Limb (tissue), 2 donors: ENCODE results near the gene SHISA6.

ENCODE experiments used
- DNase-seq, 2 donors: peaks; one replicate each; pipeline ENCODE4 v3.0.0-alpha.2; 2016; ENCODE audit errors: extremely low spot score in 2 of 2

Gene SHISA6

DNA sequence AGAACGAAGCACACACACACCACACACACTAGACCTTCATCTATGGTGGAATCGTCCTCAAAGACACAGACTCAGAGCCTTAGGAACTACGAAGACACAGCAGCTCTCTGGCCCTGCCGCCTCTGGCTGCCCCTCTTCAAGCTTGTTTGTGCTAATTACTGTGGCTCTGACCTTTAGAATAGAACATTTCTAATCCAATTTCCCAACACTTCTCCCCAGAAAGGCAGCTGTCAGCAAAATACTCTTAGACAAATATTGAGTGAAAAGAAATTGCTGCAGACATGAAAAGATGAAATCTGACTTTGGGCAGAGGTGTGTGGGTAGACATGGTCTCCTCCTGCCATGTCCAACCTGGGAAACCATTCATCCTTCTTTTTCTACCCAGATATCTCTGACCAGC lies 205.3 kb downstream of the SHISA6 start:
- no peak for DNase-seq

DNA sequence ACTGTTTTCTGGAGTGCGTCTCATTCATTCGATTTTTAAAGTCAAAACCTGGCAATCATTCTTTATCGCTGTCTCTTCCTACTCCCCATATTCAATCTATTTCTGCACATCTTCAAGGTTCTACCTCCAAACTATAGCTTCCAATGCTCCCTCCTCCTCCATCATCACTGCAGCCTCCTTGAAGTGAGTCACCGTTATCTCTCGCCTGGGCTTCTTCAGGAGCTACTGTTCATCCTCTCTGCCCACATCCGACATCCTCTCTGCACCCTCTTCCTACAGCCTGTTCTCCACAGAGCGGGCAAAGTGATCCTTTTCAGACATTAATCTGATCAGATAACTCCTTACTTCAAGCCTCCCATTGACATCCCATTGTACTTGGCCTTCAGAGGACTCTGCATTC lies 213.1 kb downstream of the SHISA6 start:
- no peak for DNase-seq

DNA sequence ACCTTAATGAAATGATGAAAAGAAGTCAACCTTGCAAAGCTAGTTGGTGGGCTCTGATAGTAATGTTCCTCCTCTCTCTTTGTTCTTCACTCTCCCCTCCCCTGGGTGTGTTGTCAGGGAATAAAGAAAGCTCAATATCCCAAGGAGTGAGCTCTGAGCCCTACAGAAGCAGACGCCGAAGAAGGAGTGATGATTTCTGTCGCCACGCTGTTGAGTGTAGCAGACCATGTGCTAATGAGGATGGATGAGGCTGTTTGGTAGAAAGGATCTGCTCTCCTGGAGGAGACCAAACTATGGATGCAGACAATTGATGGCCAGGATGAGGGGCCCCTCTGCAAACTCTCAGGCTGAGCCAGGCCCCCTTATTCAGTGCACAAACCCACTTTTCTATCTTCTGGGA lies 217.3 kb downstream of the SHISA6 start:
- DNase-seq: no peak

DNA sequence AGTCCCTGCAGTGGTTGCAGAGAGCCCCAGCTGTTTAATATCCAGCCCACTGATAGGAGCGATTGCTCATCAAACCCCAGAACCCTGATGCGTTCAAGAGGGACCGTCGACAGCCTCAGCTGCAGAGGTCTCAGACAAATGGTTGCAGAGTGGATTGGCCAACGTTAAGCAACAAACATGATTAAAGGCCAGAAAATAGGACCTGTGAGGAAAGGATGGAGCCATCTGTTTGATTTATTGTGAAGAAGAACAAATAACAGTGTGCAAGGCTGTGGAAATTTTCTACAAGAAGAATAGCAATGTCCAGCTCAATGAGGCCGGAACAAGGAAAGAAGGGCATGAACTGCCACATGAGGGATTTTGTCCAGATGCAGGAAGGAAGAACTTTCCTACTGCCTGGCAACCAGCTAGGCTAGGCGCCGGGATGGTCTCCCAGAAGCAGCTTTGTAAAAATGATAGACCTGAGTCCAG lies 218.9 kb downstream of the SHISA6 start:
- DNase-seq: no peak

- DNase-seq: no peak
These were observed 221.1 kb downstream of the SHISA6 start for GRCh38 chr17:11461993-11462548.

DNA sequence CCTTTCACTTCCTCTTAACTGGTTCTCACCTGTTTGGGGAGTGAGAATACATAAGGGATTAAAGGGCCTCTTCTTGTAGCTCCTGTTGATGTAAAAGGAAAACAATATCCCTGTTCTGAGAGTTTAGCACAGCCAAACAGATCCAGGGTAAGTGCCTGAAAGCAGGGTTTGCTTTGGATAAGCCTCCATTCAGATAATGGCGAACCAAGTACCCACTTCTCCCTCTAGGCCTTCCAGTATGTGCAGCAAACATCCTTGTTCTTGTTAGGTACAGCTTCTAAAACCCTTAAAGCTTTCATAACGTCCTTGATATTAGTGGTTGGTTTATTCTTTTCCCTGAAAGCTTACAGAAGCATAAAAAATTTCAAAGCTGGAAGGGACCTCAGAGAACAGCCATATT lies 226.6 kb downstream of the SHISA6 start:
- DNase-seq: no peak

GRCh38 chr17:11485336-11486100 lies 244.5 kb downstream of the SHISA6 start:
- peak in 1 of 2 donors; percentile 13 for DNase-seq

DNA sequence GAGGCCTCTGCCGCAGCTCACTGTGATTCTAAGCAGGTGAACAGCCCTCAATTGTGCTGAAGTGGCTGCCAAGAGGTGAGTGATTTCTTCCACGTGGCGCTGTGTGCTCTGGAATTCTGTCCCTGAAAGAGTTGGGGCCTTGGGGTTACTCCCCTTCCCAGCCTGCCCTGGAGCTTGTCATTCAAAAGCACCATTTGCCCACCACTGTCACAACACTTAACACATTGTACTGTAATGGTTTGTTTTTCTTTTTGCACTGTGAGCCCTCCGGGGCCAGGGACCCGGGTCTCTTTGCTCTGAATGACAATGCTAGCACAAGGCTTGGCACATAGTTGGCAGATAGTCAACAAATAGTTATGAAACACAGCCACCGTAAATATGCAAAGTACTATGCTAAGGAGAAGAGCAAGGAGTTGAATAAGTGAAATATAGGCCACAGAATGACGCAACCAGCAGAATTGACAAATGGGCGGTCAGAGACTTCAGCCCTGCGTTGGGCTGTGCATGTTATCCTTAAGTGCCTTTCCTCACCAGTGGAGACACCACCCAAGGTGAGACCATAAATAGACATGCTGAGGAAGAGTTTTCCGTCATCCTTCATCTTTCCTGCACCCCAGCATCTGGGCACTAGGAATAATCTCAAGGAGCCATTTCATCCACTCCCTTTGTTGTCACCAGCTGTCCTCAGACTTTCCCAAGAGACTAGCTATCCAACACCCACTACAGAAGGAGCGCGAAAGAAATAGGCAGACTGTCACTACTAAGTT lies 245.3 kb downstream of the SHISA6 start:
- DNase-seq: peak in 1 of 2 donors; percentile 33

DNA sequence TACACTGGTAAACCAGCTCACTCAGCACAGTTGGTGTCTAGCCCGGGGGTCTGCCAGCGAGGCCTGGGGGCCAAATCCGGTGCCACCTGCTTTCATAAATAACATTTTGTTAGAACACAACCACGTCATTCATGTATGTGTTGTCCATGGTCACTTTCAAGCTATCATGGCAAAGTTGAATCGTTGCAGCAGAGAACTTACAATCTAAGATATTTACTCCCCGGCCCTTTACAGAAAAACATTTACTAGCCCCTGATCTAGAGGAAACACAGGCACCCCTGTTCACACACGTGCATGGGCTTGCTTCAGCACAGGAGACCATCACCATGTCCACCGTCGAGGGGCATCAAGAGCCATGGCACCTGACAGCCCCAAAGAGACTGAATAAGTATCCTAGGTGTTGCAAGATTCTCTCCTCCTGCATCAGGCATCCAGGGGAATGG lies 245.9 kb downstream of the SHISA6 start:
- no peak for DNase-seq

DNA sequence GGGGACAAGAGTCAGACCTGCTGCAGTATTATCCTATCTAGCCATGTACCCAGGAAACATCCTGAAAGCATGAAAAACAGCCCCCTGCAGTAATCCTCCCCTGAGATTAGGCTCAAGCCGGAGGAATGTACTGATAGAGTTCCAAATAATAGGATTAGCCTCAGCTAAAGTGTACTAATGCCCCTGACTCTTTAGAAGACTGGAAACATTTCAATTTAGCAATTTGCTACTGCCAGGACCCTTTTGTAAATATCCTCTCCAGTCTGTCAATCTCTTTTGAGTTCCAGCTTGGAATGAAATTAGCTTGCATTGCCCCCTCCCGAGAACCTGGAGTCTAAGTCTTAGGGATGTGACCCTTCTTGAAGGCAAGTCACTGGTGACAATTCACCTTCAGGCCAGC lies 246.5 kb downstream of the SHISA6 start:
- DNase-seq: no peak

DNA sequence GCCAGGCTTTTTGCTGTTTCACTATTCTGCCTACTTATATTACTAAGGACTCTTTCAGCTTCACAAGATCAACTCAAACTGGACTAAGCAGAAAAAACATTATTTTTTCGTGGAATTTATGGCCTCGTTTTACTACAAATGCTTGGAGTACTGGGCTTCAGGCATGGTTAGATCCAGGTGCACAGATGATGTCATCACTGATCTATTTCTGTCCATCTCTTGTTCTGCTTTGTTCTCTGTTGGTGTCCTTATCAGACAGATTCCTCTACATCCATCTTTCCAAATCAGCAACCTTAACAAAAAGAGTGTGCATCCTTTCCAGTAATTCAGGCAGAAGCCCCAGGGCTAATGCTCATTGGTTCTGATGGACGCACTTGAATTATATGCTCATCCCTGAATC lies 247.4 kb downstream of the SHISA6 start:
- no peak for DNase-seq

- DNase-seq: no peak
These were observed 249.2 kb downstream of the SHISA6 start for GRCh38 chr17:11490171-11490755.

DNA sequence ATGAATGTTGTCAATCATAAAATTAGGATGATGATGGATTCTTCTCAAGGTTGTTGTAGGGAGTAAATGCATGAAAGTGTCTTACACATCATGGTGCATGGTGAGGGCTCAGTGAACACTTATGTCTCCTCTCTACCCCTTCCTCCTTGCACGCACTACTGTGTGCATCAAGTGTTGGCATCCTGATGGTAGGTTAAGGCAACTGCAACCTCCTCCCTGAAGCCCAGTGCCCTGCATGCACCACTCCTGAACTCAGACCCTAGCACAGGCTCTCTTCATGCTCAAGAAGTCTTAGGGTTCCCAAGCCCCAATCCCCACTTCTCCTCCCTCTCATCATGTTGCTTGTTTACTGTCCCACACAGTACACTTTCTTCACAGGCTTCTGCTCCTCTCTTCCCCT lies 251.5 kb downstream of the SHISA6 start:
- no peak for DNase-seq

DNA sequence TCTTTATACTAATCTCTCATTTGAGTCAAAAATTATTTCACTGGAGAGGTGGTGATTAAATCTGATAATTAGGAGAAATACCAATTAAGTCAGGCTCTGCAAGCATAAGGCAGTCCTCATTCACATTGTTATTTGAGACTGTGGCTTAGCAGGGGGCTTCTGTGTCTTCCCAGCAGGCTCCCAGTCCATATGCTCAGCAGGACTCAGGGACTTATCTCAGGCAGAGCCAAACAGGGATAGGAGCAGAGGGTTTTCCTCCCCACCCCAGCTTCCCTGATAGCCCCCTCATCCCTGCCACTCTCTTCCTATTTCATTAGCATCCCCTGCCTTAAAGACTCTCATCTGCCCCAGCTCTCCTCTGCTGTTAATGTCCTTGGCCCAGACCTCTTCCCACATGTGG lies 252.9 kb downstream of the SHISA6 start:
- no peak for DNase-seq

GRCh38 chr17:11495613-11496012 lies 254.6 kb downstream of the SHISA6 start:
- peak; percentile 2 to 36 for DNase-seq

- DNase-seq: no peak
These were observed 258.9 kb downstream of the SHISA6 start for GRCh38 chr17:11499881-11500280.

GRCh38 chr17:11503308-11504035 lies 262.5 kb downstream of the SHISA6 start:
- DNase-seq: no peak

DNA sequence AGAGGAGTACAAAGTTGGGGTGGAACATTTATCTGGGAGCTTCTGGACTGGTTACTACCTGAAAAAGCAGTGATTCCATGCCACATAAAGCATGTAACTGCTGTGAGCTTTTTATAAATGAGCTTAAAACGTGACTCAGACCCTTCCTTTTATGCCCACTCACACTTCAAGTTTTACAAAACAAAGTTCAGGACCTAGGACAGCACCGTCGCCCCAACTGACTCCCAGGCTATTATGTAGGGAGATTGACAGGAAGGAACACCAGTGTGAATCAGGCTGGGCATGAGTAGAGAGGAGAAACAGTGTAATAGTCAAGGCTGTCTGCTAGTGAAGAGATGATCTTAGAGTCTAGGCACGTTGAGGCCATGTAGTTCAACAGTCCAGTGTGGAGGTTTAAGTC lies 265.6 kb downstream of the SHISA6 start:
- DNase-seq: peak; percentile 51 to 67

- DNase-seq: no peak
These were observed 270.7 kb downstream of the SHISA6 start for GRCh38 chr17:11511696-11512095.

DNA sequence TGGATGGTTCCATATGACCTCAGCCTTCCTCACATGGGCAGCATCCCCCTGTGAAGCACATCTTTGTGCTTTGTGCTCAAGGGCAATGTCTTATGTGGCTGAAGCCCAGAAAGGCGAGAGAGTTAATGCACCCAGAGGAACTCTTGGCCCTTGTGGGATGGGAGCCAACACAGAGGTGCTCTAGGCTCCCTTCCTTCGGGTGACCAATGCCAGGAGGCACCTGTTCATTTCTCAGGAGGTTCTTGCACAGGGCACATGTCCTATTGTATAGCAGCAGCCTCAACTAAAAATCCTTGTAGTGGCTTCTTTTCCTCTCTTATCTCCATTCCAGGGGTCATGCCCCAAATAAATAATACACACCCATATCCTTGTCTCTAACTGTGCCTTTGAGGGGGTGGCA lies 273.6 kb downstream of the SHISA6 start:
- no peak for DNase-seq

DNA sequence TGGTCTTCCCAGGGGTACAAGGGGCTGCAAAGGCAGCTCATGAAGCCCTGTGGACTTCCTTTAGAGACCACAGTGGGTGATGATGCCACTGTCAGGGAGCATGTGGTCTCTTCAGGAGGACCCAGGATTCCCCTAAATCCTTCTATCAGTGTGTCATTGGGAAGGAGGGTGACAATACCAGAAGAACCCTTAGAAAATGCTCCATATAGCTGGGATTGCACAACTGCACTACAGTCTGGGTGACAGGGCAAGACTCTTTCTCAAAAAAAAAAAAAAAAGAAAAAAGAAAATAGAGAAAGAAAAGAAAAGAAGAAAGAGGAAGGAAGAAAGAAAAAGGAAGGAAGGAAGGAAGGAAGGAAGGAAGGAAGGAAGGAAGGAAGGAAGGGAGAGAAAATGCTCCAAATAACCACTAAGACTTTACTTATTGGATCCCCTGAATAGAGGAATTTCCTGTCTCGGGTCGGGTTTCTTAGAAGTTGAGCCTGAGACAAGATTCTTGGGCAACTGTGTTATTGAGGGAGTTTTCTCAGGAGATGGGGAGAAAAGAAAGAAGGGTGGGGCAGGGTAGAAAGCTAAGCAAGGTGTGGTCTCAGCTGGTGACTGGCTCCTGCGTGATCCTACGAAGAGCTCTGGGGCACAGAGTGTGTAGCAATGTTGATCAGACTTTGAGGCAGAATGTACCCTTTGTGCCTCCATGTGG lies 274.1 kb downstream of the SHISA6 start:
- DNase-seq: no peak
